Ovary (tissue), 9 donors: ENCODE results near the gene ZIC2. TPM values are rescaled to one million over a fixed set of nuclear protein-coding genes. Genes with fewer than 3 reads are reported as not detected.

Experiments
- DNase-seq, 5 donors: peaks; one replicate each; pipeline ENCODE4 v3.0.0-alpha.2; 2019 to 2020
- H3K27ac ChIP-seq, 2 donors: fragments of 200-600 bp; one replicate each; pipeline versions ENCODE4 v1.5.1 to v1.8.0; 2019 to 2022
- H3K27me3 ChIP-seq: fragments of 200-600 bp; one replicate; pipeline ENCODE4 v1.8.0; 2022
- H3K36me3 ChIP-seq: fragments of 200-600 bp; sonication (generic); one replicate; pipeline ENCODE4 v1.5.1; 2019
- H3K4me1 ChIP-seq: one replicate; pipeline ENCODE4 v1.8.1; 2013; ENCODE audit warnings: mild to moderate bottlenecking, moderate library complexity; ENCODE audit not compliant: insufficient read depth
- H3K4me3 ChIP-seq: fragments of 200-600 bp; sonication (generic); one replicate; pipeline ENCODE4 v1.5.1; 2017
- H3K9me3 ChIP-seq, 2 donors: fragments of 200-600 bp in 1 of 2; sonication (generic) in 1 of 2; one replicate each; pipeline versions ENCODE4 v1.5.1 to v1.8.1; 2013 to 2019; ENCODE audit warnings: mild to moderate bottlenecking in 1 of 2, moderate library complexity in 1 of 2
- CTCF ChIP-seq, 3 donors: fragments of 450-650 bp in 2 of 3; fragments of 200-600 bp in 1 of 3; IDR thresholded peaks; one replicate each; pipeline versions ENCODE4 v1.5.1 to v1.8.0; 2016 to 2022; ENCODE audit warnings: antibody characterized with exemption in 3 of 3, mild to moderate bottlenecking in 1 of 3
- EP300 ChIP-seq: sonication (generic); formaldehyde crosslinking; IDR thresholded peaks from one replicate; pipeline ENCODE4 v1.6.1; 2017; ENCODE audit warnings: antibody characterized with exemption
- POLR2A ChIP-seq: fragments of 450-650 bp; IDR thresholded peaks from one replicate; pipeline ENCODE4 v1.6.1; 2017; ENCODE audit warnings: antibody characterized with exemption, mild to moderate bottlenecking, moderate library complexity
- WGBS, 3 donors: extraction: QIAGEN DNeasy Blood & Tissue Kit in 1 of 3; methylation state at CpG; one replicate each; pipeline versions ENCODE4 v1.1.5 to v1.1.7; 2013 to 2017; 5-methylcytosine and 5-hydroxymethylcytosine counted together
- intact Hi-C, 4 donors: fragments of 100-400 bp; cut with DNase I; formaldehyde crosslinking; loops; one replicate each; pipeline versions ENCODE4 v1.11.0 to v1.15.1; 2022 to 2023
- polyA plus RNA-seq, 2 donors: library from polyadenylated mRNA; stranded (reverse); fragments of 200-250 nt in 1 of 2; fragments of 350-450 nt in 1 of 2; fragmentation: Illumina TruSeq in 1 of 2; extraction: RNeasy Lipid Tissue Mini Kit (QIAGEN cat#74804) in 1 of 2; gene quantifications; one replicate each; pipeline ENCODE4 v1.2.3, GENCODE V29; 2013 to 2014
- total RNA-seq, 7 donors: library from RNA; depleted of rRNA in 2 of 7; stranded (reverse); fragments of >200 nt in 2 of 7; fragmentation: NEBNext Ultra II Directional in 3 of 7; extraction: Animal tissue kit (Norgen Biotek cat#: 25700) in 3 of 7; gene quantifications; one replicate each; pipeline versions ENCODE4 v1.1.0 to v1.2.4, GENCODE V29; 2016 to 2023
- donor health status: DM: no; HTN: no; CAD: no; lungs with moderate emphysema.
- donor health status: DM: no; HTN: no; CAD: no.
- donor health status: Bipolar disorder and iron deficiency.
- donor health status: DM: yes; HTN: yes; CAD: no.
- donor health status: DM: no; HTN: no; CAD: no.
- donor health status: DM: yes; HTN: yes; CAD: no.

The ZIC2 gene
- total and polyA plus RNA-seq, 9 donors: 0.02 to 0.36 (median 0.07) TPM; not detected in 6

- TF ChIP-seq EP300 (no peak), POLR2A (no peak), CTCF (IDR thresholded peaks at IDR 0.05) (no peak)
- H3K4me3 ChIP-seq: no peak overlapping the region
Measured at GRCh38 chr13:99958406-99959126, 23.0 kb upstream of the ZIC2 start.

GRCh38 chr13:99959127-99959539 is 22.5 kb upstream of the ZIC2 start:
- Histone ChIP-seq H3K27ac (no peak overlapping the region), H3K4me1 (peaks cover 7% of the 10 kb centered on the region), H3K4me3 (no peak overlapping the region), H3K9me3 (no peaks in the 10 kb centered on the region), H3K36me3 (no peaks in the 10 kb centered on the region), H3K27me3 (peaks cover 2% of the 10 kb centered on the region)
- 15 to 31% (median 22%) methylated on average over 10 of the region's 10 CpGs for WGBS, 3 donors
- DNase-seq: no peak
- TF ChIP-seq EP300 (no peak), CTCF (IDR thresholded peaks at IDR 0.05) (no peak), POLR2A (no peak)
- intact Hi-C loops: no loop called here

More at GRCh38 chr13:99958406-99959126, 23.0 kb upstream of the ZIC2 start:
- no peak for DNase-seq
- Histone ChIP-seq H3K27ac (no peak overlapping the region), H3K36me3 (no peaks in the 10 kb centered on the region), H3K9me3 (no peaks in the 10 kb centered on the region), H3K4me1 (peaks cover 7% of the 10 kb centered on the region), H3K27me3 (peaks cover 2% of the 10 kb centered on the region)
- 8 to 14% (median 12%) methylated on average over 35 of the region's 35 CpGs for WGBS, 3 donors
- intact Hi-C loops: no loop called here

GRCh38 chr13:99959540-99960230 is 21.9 kb upstream of the ZIC2 start:
- Histone ChIP-seq H3K36me3 (no peaks in the 10 kb centered on the region), H3K4me3 (no peak overlapping the region), H3K27ac (no peak overlapping the region), H3K4me1 (peaks cover 7% of the 10 kb centered on the region), H3K27me3 (peaks cover 2% of the 10 kb centered on the region), H3K9me3 (no peaks in the 10 kb centered on the region)
- DNase-seq: no peak
- WGBS, 3 donors: 5 to 6% (median 6%) methylated on average over 49 of the region's 49 CpGs
- intact Hi-C loops: no loop called here
- TF ChIP-seq CTCF (IDR thresholded peaks at IDR 0.05) (no peak), POLR2A (no peak), EP300 (no peak)

GRCh38 chr13:99960663-99961311 is 20.8 kb upstream of the ZIC2 start:
- WGBS, 3 donors: 13 to 15% (median 14%) methylated on average over 13 of the region's 13 CpGs
- H3K27me3 ChIP-seq: peaks cover 2% of the 10 kb centered on the region

More at GRCh38 chr13:99960663-99961311, 20.8 kb upstream of the ZIC2 start:
- peaks cover 7% of the 10 kb centered on the region for H3K4me1 ChIP-seq
- H3K27ac ChIP-seq: no peak overlapping the region
- no peaks in the 10 kb centered on the region for H3K9me3 ChIP-seq
- no peak overlapping the region for H3K4me3 ChIP-seq
- DNase-seq: no peak
- no peaks in the 10 kb centered on the region for H3K36me3 ChIP-seq
- TF ChIP-seq EP300 (no peak), POLR2A (no peak)
- intact Hi-C loops: no loop called here
